Stimulated activated CD8-positive, alpha-beta memory T cell treated with anti-CD3 and anti-CD28 coated beads, Interleukin-7, amount 100 ng/mL, for 48 hours (primary cell): ENCODE results near the gene MAP3K20.
"Not testable (repeated sequence)": the region's sequence is repeated elsewhere in the genome, so short reads cannot be mapped to it uniquely, and the experiment has no call there.

ENCODE experiments used
- DNase-seq, 2 donors: peaks; one replicate each; pipeline ENCODE4 v3.0.0-alpha.2; 2020; ENCODE audit warnings: low read depth in 1 of 2; ENCODE audit errors: extremely low read depth in 1 of 2

Gene MAP3K20

DNA sequence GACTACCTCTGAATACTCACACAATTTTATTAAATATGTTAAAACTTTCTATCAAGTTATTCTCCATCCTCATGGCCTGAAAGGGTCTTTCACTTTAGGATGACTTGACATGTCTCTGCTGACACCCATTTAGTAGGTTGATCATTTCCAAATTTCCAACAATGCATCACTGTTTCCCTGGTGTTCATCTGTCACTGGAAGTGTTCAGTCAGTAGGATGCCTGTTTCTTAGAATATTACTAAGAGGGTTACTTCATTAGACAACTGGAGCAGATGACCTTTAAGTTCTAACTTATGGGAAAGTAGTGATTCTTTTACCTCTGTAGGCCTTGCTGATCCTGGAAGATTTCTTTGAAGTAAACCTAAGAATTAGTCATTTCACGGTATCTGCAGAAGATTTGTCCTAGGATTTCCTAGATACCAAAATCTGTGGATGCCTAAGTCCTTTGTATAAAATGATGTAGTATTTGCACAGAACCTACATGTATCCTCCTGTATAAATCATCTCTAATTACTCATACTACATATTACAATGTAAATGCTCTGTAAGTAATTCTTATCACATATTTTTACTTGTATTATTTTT lies 77.7 kb downstream of the MAP3K20 start:
- DNase-seq, result no peak

- DNase-seq, result no peak
These were observed 82.1 kb downstream of the MAP3K20 start for GRCh38 chr2:173157676-173158293.

- DNase-seq, result no peak
These were observed 84.3 kb downstream of the MAP3K20 start for GRCh38 chr2:173159791-173160463.

DNA sequence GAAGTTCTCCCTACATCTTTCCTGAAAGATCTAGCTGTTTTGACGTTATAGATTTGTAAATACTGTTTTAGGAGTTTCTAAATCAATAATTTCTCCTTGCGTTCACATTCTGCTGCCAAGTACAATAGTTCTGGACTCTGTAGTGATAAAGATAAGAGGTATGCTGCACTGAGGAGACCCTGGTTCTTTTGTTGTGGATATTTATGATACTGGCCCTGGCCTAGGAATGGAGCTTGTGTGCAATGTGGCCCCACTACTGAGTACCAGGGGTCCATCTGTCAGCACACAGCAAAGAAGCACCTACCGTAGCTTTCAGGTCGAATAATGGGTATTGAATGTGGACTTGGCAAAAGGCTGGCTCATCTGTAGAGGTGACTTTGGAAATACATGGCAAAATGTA lies 85.0 kb downstream of the MAP3K20 start:
- DNase-seq, result no peak

DNA sequence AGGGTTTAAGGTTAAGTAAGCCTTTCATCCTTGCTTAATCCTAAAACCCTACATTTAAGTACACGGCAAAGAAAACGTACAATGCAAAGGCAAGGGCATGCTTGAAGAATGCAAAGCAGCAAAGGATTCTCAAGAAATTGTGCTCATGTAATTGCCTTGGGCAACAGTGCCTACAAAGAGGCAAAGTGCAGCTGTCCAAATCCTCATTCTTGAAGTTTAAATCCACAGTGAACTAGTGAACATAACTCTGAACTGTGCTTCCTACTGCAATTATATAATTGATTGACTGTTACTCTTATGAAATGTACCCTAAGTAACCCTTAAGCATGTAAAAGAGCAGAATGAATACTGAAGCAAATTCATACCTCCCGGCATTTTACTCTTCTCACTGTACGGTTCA lies 85.4 kb downstream of the MAP3K20 start:
- DNase-seq, result no peak

GRCh38 chr2:173161507-173161906 lies 85.9 kb downstream of the MAP3K20 start:
- DNase-seq, result no peak

DNA sequence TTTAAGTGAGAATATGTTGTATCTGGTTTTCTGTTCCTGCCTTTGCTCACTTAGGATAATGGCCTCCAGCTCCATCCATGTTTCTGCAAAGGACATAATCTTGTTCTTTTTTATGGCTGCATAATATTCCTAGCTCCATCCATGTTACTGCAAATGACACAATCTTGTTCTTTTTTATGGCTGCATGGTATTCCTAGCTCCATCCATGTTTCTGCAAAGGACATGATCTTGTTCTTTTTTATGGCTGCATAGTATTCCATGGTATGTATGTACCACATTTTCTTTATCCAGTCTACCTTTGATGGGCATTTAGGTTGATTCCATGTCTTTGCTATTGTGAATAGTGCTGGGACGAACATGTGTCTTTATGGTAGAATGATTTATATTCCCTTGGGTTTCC lies 87.7 kb downstream of the MAP3K20 start:
- DNase-seq, result not testable (repeated sequence)

- DNase-seq, result no peak
These were observed 88.8 kb downstream of the MAP3K20 start for GRCh38 chr2:173164396-173164795.

- DNase-seq, result no peak
These were observed 90.0 kb downstream of the MAP3K20 start for GRCh38 chr2:173165443-173166238.

DNA sequence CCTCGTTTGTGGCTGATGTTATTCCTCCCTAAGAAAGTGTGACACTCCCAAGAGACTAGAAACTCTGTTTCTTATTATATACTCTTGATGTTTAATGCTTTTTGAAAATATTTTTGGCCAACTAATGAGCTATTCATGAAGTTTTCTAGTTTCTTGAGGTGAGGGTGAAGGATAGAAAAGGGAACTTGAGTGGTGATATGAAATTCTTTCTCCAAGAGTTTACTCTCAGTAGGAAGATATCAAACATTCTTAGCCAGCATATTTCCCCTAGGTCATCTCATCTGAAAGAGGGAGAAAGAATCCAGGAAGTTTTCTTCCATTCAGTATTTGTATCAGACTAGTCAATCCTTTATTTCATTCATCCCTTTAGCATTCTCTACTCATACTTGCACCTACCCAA lies 95.7 kb downstream of the MAP3K20 start:
- no peak for DNase-seq

- DNase-seq, result no peak
These were observed 96.4 kb downstream of the MAP3K20 start for GRCh38 chr2:173171924-173172643.

GRCh38 chr2:173174339-173174738 lies 98.7 kb downstream of the MAP3K20 start:
- DNase-seq, result not testable (repeated sequence)

GRCh38 chr2:173175222-173175621 lies 99.6 kb downstream of the MAP3K20 start:
- DNase-seq, result no peak

DNA sequence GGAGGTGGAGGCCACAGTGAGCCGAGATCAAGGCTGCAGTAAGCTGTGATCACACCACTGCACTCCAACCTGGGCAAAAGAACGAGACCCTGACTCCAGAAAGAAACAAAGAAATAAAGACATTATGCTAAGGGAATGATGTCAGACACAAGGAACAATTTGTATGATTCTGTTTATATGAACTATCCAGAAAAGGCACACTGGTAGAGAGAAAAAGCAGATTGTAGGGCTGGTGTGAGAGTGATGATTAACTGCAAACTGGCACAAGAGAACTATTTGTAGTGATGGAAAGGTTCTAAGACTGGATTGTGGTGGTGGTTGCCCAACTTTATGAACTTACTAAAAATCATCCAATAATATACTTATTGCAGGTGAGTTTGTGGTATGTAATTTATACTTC lies 106.3 kb downstream of the MAP3K20 start:
- no peak for DNase-seq

GRCh38 chr2:173184031-173185004 lies 108.7 kb downstream of the MAP3K20 start:
- DNase-seq, result no peak

- no peak for DNase-seq
These were observed 109.8 kb downstream of the MAP3K20 start for GRCh38 chr2:173185437-173185836.

- no peak for DNase-seq
These were observed 112.5 kb downstream of the MAP3K20 start for GRCh38 chr2:173187941-173188788.

DNA sequence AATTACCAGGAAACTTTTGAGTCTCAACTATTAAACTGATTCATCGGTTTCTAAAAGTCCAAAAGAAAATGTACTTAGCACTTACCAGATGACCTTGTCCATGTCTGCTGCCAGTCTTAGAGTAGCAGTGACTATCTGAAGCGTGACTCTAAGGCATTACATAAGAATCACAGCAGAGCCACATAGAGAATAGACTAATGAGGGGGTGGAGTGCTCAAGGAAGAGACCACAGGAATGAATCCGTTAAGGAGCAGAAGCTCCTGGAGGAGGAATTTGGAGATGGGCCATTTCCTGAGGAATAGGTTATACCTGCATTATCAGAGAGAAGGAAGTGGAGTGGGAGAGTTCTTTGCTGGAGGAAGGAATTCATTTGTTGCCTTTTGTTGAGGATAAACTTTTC lies 116.0 kb downstream of the MAP3K20 start:
- DNase-seq, result no peak

DNA sequence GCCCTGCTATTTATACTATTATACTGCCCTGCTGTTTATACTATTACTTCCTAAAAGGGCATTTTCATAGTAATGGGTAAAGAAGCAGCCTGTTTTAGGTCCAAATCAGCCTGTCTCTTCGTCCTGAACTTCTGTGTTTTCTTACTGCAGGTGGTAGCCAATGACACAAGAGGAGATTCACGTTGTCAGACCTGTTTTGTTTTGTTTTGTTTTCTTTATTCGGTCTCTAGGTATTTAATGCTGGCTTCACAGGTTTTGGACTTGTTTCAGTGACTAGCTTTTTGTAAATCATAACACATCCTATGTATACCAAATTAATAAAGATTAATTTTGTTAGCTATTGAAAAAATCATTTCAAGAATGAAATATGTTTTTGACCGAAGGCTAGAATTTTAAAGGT lies 116.4 kb downstream of the MAP3K20 start:
- DNase-seq, result no peak
